DOHH2 (cell line): ENCODE measurements around the gene PHF21B.

Source experiments
- H3F3A ChIP-seq: fragments of 200-600 bp; sonication (generic), shearing (Covaris generic); 2 replicates; pipeline ENCODE4 v1.6.0; 2016; ENCODE audit warnings: antibody characterized with exemption, mild to moderate bottlenecking; ENCODE audit not compliant: control insufficient read depth, insufficient read depth
- H3K27ac ChIP-seq: fragments of 200-600 bp; sonication (generic); 2 replicates; pipeline ENCODE4 v1.5.1; 2014; ENCODE audit warnings: low read depth, mild to moderate bottlenecking, low read length, moderate library complexity
- H3K27me3 ChIP-seq: fragments of 200-600 bp; sonication (generic); 2 replicates; pipeline ENCODE4 v1.6.1; 2014; ENCODE audit warnings: mild to moderate bottlenecking, low read length, mixed read lengths; ENCODE audit not compliant: control insufficient read depth
- H3K36me3 ChIP-seq: fragments of 200-600 bp; sonication (generic); 2 replicates; pipeline ENCODE4 v1.6.1; 2014; ENCODE audit warnings: mild to moderate bottlenecking, low read length, moderate library complexity, mixed read lengths; ENCODE audit not compliant: control insufficient read depth
- H3K4me1 ChIP-seq: fragments of 200-600 bp; sonication (generic); 2 replicates; pipeline ENCODE4 v1.6.1; 2014; ENCODE audit warnings: mild to moderate bottlenecking, low read length, mixed read lengths; ENCODE audit not compliant: control insufficient read depth
- H3K4me2 ChIP-seq: fragments of 200-600 bp; sonication (generic); 2 replicates; pipeline ENCODE4 v1.6.0; 2014; ENCODE audit warnings: mild to moderate bottlenecking, low read length, moderate library complexity
- H3K4me3 ChIP-seq: fragments of 200-600 bp; sonication (generic); 2 replicates; pipeline ENCODE4 v1.5.1; 2014; ENCODE audit warnings: mild to moderate bottlenecking, low read length, mixed read lengths
- H3K79me2 ChIP-seq: fragments of 200-600 bp; sonication (generic); 2 replicates; pipeline ENCODE4 v1.6.1; 2014; ENCODE audit warnings: mild to moderate bottlenecking, low read length, mixed read lengths; ENCODE audit not compliant: control insufficient read depth
- H3K9me2 ChIP-seq: fragments of 200-600 bp; sonication (generic); replicated peaks from 2 replicates; pipeline ENCODE4 v1.6.1; 2014; ENCODE audit warnings: mild to moderate bottlenecking, low read length, mixed read lengths; ENCODE audit not compliant: control insufficient read depth
- H3K9me3 ChIP-seq: fragments of 200-600 bp; sonication (generic); 2 replicates; pipeline ENCODE4 v1.6.1; 2014; ENCODE audit warnings: antibody characterized with exemption, low read length, mixed read lengths; ENCODE audit not compliant: control insufficient read depth, insufficient read depth
- H4K20me1 ChIP-seq: fragments of 200-600 bp; sonication (generic); 2 replicates; pipeline ENCODE4 v1.6.0; 2014; ENCODE audit warnings: low read depth, mild to moderate bottlenecking, antibody characterized with exemption, low read length, moderate library complexity; ENCODE audit not compliant: control insufficient read depth, insufficient read depth
- EZH2phosphoT487 ChIP-seq: fragments of 200-600 bp; sonication (generic); IDR thresholded peaks from 2 replicates; pipeline ENCODE4 v1.6.1; 2017; ENCODE audit warnings: borderline replicate concordance, mild to moderate bottlenecking, antibody characterized with exemption, low read length, moderate library complexity, mixed read lengths
- TF ChIP-seq, protein P1 (sequence below): fragments of 200-600 bp; sonication (generic); IDR thresholded peaks from one replicate; pipeline ENCODE4 v1.5.1; 2014; ENCODE audit warnings: antibody characterized with exemption, mild to moderate bottlenecking, low read depth, low read length; ENCODE audit not compliant: poor library complexity, severe bottlenecking

PHF21B gene

GRCh38 chr22:44947846-44948245 is 62.0 kb downstream of the PHF21B start:
- Histone ChIP-seq H3K4me3 (no peak overlapping the region), H3K9me3 (no peaks in the 10 kb centered on the region), H3K27me3 (peaks cover under 1% of the 10 kb centered on the region; the same call in 1 of the 2 replicates), H3K9me2 (no peaks in the 10 kb centered on the region), H3K79me2 (no peaks in the 10 kb centered on the region), H3K4me1 (no peaks in the 10 kb centered on the region), H3F3A (no peaks in the 10 kb centered on the region), H4K20me1 (no peaks in the 10 kb centered on the region), H3K36me3 (no peaks in the 10 kb centered on the region), H3K4me2 (no peak overlapping the region), H3K27ac (no peak overlapping the region)
- TF ChIP-seq, protein P1, sequence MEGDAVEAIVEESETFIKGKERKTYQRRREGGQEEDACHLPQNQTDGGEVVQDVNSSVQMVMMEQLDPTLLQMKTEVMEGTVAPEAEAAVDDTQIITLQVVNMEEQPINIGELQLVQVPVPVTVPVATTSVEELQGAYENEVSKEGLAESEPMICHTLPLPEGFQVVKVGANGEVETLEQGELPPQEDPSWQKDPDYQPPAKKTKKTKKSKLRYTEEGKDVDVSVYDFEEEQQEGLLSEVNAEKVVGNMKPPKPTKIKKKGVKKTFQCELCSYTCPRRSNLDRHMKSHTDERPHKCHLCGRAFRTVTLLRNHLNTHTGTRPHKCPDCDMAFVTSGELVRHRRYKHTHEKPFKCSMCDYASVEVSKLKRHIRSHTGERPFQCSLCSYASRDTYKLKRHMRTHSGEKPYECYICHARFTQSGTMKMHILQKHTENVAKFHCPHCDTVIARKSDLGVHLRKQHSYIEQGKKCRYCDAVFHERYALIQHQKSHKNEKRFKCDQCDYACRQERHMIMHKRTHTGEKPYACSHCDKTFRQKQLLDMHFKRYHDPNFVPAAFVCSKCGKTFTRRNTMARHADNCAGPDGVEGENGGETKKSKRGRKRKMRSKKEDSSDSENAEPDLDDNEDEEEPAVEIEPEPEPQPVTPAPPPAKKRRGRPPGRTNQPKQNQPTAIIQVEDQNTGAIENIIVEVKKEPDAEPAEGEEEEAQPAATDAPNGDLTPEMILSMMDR = no peak
- no peak for TF ChIP-seq EZH2phosphoT487

DNA sequence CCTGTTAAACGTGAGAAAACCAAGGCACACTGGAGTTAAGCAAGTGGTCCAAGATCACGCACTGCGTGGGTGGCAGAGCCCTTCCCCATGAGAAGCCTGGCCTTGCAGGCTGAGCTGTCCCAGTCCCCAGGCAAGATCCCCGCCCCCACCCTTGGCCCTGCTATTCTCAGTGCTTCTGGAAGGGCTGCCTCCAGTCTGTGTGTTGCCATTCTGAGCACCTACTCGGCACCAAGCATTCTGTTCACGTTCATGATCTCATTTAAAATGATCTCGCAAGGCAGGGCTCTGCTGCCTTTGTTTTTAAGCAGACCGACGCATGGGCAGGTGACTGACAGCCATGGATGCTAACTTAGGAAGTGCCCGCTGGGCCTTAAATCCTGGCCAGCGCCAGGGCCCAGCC is 62.8 kb downstream of the PHF21B start:
- Histone ChIP-seq H3K9me2 (no peaks in the 10 kb centered on the region), H3K4me1 (no peaks in the 10 kb centered on the region), H3K4me2 (no peak overlapping the region), H3K79me2 (no peaks in the 10 kb centered on the region), H4K20me1 (no peaks in the 10 kb centered on the region), H3K27me3 (no peaks in the 10 kb centered on the region), H3F3A (no peaks in the 10 kb centered on the region), H3K4me3 (no peak overlapping the region), H3K36me3 (no peaks in the 10 kb centered on the region), H3K9me3 (no peaks in the 10 kb centered on the region), H3K27ac (no peak overlapping the region)
- TF ChIP-seq EZH2phosphoT487 = no peak
- TF ChIP-seq, protein P1 = no peak

DNA sequence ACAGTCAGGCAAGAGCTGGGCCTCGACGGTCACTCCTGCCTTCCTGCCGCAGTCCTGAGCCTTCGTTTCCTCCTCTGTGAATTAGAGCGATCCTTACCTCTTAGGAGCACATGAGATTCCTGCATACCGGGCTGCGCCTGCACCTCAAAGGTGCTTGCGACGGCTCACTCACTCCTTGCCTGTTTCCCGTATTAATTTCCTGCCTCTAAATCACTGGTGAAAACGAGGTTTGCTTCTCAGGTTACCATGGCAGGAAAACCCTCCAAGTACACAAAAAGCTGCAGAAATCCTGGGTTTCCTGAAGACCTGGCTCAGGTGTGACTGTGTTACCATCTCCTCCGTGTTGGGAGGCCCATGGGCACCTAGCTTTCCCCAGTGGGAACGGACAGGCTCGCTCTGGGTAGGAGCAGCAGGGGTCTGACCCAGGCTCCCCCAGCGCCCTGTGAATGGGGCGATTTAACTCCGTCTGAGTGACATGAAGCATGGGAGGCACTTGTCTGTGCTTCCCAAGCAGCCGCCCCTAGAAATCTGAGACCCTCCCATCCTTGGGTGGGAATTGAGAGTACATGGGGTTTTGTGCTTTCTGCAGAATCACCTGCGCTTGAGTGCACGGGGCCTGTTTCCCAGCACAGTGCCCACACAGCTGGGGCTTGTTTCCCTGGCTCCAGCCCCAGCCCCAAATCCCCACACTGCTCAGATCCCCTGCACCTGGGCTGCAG is 64.8 kb downstream of the PHF21B start:
- Histone ChIP-seq H3K9me2 (no peaks in the 10 kb centered on the region), H3K9me3 (no peaks in the 10 kb centered on the region), H3K79me2 (no peaks in the 10 kb centered on the region), H4K20me1 (no peaks in the 10 kb centered on the region), H3K4me3 (no peak overlapping the region), H3F3A (no peaks in the 10 kb centered on the region), H3K4me2 (no peak overlapping the region), H3K27ac (no peak overlapping the region), H3K36me3 (no peaks in the 10 kb centered on the region), H3K27me3 (no peaks in the 10 kb centered on the region), H3K4me1 (no peaks in the 10 kb centered on the region)
- TF ChIP-seq, protein P1 = no peak
- no peak for TF ChIP-seq EZH2phosphoT487
